Renal cortex interstitium (tissue), 11 donors: ENCODE measurements around the gene PXDN. TPM values are rescaled to one million over a fixed set of nuclear protein-coding genes. Genes with fewer than 3 reads are reported as not detected.
"Not testable (repeated sequence)": the region's sequence is repeated elsewhere in the genome, so short reads cannot be mapped to it uniquely, and the experiment has no call there.

Source experiments
- DNase-seq, 11 donors: peaks; one replicate each; pipeline ENCODE4 v3.0.0-alpha.2; 2013; ENCODE audit warnings: low read depth in 9 of 11, low spot score in 4 of 11; ENCODE audit errors: extremely low read depth in 1 of 11
- polyA plus RNA-seq, 3 donors: library from polyadenylated mRNA; unstranded; fragments of 120-200 nt; gene quantifications; one replicate each; pipeline ENCODE4 v1.2.1, GENCODE V29; 2013; ENCODE audit not compliant: insufficient read length in 3 of 3

The PXDN gene
- polyA plus RNA-seq, 3 donors: 149 to 194 (median 168) TPM

DNA sequence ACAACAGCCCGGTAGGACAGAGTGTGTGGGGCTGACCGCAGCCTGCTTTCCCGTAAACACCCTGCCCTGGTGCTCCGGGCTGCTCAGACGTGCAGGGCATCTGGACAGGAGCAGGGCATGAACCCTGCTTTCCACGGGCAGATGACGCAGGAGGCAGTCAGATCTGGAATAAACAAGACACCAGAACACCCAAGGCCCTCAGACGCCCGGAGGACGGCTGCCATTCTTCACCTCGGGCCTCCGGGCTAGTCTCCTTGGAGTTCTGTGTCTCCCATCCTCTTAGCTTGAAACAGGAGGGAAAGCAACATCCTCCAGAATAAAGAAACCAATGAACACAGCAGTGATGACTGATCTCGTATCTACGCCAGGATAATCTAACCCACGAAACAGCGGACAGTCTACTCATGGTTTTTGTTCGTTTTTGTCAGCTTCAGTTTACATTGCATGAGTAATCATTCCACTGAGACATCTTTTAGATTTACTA lies 7.3 kb downstream of the PXDN start:
- no peak for DNase-seq

DNA sequence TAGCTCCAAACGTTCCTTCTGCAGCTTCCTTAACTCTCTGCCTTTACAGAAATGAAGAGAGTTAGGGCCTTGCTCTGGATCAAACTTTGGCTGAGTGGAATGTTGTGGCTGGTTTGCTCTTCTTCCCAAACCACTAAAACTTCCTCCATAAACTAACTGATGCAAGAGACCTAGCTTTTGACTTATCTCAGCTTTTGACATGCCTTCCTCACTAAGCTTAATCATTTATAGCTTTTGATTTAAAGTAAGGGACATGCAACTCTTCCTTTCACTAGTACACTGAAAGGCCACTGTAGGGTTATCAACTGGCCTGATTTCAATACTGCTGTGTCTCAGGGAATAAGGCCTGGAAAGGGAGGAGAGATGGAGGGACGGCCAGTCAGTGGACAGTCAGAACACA lies 8.3 kb downstream of the PXDN start:
- no peak for DNase-seq

GRCh38 chr2:1733298-1733697 lies 11.0 kb downstream of the PXDN start:
- DNase-seq: not testable (repeated sequence)

DNA sequence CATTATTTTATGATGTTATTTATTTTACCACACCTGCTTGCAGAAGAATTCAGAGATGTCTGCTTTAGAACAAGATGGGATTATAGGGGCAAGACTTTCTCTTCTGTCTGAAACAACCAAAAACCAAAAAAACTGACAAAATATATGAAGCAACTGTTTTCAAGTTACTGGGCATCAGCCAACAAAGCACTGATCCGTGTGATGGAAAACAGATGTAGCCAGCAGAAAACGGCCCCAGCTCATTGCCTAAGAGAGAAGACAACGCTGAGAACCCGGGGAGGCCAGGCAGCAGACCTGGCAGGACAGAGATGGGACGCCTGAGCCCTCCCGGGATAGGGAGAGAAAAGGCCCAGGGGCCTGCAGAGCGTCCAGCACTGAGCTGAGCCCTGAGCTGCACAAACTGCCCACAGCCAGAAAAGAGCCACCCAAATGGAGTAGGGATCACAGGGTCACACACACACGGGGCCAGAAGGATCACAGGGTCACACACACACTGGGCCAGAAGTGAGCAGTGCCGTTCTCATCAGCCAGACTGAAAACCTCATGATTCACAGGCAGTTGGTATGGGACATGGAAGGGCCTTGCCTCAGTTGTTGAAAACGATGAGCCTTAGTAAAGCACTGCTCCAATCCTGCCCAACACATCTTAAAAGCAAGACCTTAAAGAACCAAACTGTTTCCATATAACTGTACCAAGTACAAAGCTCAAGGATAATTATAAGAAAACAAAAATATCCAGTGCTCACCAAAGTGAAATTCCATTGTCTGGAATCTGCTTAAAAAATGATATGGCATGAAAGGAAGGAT lies 12.1 kb downstream of the PXDN start:
- DNase-seq: no peak

DNA sequence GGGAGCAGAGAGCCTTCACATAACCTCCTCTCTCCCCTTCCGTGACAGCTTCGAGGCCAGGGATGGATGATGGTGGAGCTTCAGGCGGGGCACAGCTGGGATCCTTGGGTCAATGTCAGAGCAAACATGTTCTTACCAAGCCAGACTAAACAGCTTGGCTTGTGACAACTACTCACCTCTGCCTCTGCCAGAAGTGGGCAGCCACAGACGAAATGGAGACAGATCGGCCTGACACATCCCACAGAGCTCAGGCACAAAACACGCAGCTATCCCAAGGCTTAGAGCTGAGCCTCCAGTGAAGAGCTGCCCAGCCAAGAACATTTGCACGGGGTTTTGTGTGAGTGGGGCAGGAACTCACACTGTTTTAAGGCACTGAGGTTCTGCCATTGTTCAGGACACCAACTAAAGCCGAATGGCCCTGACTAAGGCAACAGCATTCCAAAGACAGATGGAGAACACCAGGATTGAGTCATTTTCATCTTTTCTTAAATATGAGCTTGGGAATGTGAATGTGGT lies 12.8 kb downstream of the PXDN start:
- no peak for DNase-seq

DNA sequence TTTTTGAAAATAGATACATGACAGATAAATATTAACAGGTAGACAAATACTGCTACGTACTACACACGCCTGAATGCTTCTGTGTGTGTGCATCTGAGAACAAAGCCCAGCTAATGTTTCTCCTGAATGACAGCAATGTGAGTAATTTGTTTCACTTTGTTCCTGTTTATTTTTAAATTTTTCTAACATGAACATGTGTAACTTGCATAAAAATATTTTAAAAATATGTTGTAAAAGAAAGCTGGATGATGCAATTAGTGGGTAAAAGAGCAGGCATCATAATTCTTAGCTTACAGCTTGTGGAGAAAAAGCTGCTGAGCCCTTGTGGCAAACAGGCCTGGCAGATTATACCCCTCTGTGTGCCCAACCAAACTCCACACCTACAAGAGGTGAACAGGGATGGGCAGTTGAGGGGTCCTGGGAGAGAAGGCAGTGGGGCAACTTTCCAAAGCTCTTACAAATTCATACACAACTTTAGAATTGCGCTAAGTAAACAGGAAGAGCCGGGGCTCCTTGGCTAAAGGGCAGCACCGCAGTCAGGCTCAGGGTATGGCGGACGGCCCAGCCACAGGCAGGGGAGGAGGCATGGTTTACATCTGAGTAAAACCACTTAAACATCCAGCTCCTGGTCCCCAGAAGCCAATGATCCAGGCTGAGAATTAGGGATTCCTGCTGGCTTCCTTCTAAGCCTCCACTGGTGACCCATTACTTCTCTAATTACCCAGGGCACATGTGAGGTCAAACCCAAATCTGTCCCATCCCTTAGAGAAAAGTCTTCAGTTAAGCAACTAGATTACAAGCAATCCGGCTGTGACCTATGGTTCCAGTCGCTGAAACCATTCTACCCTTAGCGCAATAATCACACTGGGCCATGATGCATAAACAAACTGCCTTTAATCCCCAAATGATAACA lies 14.0 kb downstream of the PXDN start:
- no peak for DNase-seq

GRCh38 chr2:1729242-1729641 lies 15.1 kb downstream of the PXDN start:
- no peak for DNase-seq

DNA sequence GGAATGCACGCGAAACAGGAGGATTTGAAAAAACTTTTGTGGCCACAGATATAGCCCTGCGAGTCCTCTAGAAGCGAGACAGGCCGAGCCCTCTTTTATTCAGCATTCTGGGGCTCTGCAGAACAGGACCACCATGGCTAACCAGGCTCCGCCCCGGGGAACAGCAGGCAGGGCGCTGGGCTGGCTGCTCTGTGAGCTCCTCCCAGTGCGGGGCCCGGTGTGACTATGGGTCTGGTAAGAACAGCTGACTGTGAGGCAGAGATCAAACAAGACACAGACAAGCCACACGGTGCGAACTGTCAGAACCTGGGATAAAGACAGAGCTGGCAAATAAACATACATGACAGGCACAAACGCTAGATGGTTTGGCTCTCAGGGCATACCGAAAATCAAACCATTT lies 15.5 kb downstream of the PXDN start:
- no peak for DNase-seq

DNA sequence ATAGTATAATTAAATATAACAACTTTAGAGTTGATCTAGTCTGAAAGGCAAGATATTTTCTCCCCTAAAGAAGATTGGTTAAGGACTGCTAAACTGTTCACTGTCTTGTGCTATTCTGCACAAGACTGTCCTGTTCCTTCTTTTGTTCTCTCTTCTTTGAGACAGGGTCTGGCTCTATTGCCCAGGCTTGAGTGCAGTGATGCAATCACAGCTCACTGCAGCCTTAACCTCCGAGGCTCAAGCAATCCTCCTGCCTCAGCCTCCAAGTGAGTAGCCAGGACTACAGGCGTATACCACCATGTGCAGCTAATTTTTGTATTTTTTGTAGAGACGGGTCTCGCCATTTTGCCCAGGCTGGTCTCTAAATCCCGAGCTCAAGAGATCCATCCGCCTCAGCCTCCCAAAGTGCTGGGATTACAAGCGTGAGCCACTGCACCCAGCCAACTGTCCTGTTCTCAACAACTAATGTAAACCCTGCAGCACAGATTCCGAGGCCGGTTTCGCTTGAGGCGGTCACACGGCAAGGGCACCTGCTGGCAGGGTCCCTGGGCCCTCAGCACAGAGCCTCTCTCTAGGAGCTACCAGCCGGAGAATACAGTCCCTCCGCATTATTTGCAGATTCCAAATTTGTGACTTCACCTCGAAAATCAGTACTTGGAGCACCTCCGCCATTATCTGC lies 16.4 kb downstream of the PXDN start:
- no peak for DNase-seq

DNA sequence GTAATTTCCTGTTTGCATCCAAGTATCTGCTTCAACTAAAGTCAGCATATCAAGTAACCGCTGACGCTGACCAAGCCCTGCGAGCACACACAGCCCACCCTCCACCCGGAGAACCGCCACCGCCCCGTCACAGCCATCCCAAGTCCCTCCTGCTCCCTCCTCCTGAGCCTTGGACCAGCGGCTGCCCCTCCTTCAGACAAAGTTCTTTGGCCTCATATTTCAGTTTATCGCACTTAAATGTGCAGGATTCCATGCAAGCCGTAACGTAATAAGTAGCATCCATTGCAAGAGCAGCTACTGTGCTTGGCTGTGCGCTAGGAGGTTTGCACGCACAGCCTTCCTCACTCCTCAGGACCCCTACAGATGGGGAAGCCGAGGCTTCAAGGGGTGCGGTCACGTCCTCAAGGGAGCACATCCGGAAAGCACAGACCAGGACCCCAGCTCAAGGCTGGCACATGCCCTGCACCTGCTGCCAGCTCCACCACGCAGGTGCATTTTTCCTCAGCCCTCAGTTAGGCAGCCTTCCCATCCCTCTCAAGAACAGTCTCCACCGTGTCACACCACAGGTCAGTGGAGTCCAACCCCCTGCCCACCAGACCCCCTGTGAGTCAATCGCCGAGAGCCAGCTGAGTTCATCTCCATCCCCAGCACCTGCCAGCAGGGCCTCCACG lies 17.1 kb downstream of the PXDN start:
- DNase-seq: no peak

- DNase-seq: no peak
Observed at GRCh38 chr2:1726558-1726957, 17.8 kb downstream of the PXDN start.

DNA sequence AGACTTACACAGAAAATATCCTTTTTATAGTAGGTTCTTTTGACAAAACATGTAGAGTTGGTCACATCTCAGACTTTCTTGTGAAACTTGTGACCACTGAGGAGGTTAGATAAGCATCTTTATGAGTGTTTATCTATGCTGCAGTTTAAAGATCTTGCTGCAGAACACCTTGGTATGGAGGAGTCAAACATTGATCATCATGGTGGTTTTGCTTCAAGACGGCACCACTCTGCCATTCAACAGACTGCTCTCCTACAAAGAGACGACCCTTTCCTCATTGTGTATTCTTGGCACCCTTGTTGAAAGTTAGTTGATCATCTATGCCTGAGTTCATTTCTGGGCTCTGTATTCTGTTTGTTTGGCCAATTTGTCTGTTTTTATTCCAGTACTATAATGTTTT lies 20.0 kb downstream of the PXDN start:
- not testable (repeated sequence) for DNase-seq

GRCh38 chr2:1723397-1724042 lies 20.8 kb downstream of the PXDN start:
- DNase-seq: no peak

GRCh38 chr2:1722692-1723091 lies 21.6 kb downstream of the PXDN start:
- DNase-seq: no peak

DNA sequence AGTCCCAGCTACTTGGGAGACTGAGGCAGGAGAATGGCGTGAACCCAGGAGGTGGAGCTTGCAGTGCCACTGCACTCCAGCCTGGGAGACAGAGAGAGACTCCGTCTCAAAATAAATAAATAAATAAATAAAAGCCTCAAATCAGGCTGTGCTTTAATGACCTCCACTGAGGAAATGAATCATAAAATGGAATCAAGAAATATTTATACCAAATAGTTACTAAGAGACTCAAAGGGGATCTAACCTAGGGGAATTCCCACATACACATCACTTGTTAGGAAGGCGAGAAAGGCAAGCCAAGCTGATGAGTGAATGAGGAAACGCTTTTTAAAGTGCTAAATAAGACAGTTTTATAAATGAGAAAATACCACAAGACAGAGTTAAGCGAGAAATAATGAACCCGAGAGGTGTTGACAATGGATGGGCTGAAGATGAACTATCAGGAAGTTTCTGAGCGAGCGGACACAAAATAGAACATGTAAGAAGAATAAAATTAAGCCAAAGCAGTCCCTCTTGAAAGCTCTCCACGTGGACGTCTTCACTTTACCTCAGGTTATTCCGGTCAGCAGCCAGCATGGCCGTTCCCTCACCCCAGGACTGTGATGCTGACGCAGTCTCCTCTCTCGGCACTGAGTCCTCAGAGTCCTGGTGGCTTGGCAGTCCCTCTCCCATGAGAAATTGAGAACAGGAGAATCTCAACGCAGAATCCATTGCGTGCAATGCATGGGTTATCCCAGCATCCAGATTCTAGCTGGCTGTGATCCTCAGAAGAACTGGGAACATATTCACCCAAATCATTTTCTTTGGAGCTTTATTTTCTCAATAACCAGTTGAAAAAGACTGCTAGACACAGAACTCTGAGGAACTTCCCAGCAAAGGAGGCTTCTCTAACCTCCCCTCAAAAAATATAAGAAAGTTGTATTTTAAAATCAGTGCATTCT lies 22.3 kb downstream of the PXDN start:
- no peak for DNase-seq

DNA sequence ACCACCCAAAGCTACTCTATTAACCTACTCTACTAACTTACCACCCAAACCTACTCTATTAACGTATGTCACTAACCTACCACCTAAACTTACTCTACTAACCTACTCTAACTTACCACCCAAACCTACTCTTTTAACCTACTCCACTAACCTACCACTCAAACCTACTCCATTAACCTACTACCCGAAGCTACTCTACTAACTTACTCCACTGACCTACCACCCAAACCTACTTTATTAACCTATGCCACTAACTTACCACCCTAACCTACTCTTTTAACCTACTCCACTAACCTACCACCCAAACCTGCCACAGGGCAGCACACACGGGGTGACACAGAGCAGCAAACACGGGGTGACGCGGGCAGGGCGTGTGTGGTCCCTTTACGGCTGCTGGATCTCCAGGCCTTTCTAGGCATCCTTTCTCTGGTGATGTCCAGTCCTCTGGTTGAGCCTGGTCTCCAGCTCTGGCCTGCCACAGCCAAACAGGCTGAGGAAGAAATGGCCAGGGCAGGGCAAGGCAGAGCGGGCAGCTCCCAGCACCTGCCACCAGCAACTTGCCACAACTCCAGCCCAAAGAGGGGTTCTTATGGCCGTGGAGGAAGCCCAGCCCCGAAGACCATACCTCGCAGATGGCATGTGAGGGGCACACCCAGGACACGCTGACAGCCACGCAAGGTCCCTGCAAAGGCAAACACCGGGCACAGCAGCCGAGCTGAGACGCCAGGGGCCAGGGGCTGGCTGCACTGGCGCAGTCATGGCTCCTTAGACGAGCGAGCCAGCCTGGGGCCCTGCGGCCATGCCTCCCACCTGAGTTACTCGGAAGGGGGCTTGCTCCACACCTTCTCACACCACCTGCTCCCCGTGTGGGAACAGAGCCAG lies 25.7 kb downstream of the PXDN start:
- no peak for DNase-seq
